AG10803 (cell line): ENCODE data around the gene CCNY.

Experiments
- DNase-seq: peaks from one replicate; pipeline ENCODE4 v3.0.0; 2010; ENCODE audit warnings: low read depth
- H3K4me3 ChIP-seq: 2 replicates; pipeline ENCODE4 v1.5.1; 2011; ENCODE audit warnings: mild to moderate bottlenecking, low read length, control low read depth
- CTCF ChIP-seq: conservative IDR thresholded peaks from 2 replicates; pipeline ENCODE4 v1.5.1; 2011; ENCODE audit warnings: mild to moderate bottlenecking, low read length, control low read depth, inconsistent platforms

The CCNY gene

GRCh38 chr10:35375091-35375765 is 38.9 kb downstream of the CCNY start:
- TF ChIP-seq CTCF = peak; percentile 16; the same call in 1 of the 2 replicates
- no peak for DNase-seq
- H3K4me3 ChIP-seq = no peak overlapping the region

GRCh38 chr10:35377050-35377728 is 40.9 kb downstream of the CCNY start:
- no peak for TF ChIP-seq CTCF
- no peak for DNase-seq
- no peak overlapping the region for H3K4me3 ChIP-seq

- no peak for DNase-seq
- TF ChIP-seq CTCF = no peak
- no peak overlapping the region for H3K4me3 ChIP-seq
These were observed 42.4 kb downstream of the CCNY start for GRCh38 chr10:35378541-35379210.

GRCh38 chr10:35379226-35380137 is 43.2 kb downstream of the CCNY start:
- TF ChIP-seq CTCF = no peak; the same call in 1 of the 2 replicates
- DNase-seq = peak; percentile 56
- H3K4me3 ChIP-seq = no peak overlapping the region

GRCh38 chr10:35382096-35382495 is 45.8 kb downstream of the CCNY start:
- H3K4me3 ChIP-seq = no peak overlapping the region
- TF ChIP-seq CTCF = no peak

GRCh38 chr10:35384265-35384868 is 48.1 kb downstream of the CCNY start:
- H3K4me3 ChIP-seq = no peak overlapping the region
- no peak for TF ChIP-seq CTCF
- no peak for DNase-seq

More at GRCh38 chr10:35382096-35382495, 45.8 kb downstream of the CCNY start:
- no peak for DNase-seq
